SHP77 treated with DMSO at 0.1 percent for 48 hours (cell line): ENCODE data around the gene CHD5.
"Not testable (repeated sequence)": the region's sequence is repeated elsewhere in the genome, so short reads cannot be mapped to it uniquely, and the experiment has no call there.

ENCODE experiments used
- DNase-seq: peaks from one replicate; lab custom pipeline; 2025; lab: John Stamatoyannopoulos, UW

The CHD5 gene

DNA sequence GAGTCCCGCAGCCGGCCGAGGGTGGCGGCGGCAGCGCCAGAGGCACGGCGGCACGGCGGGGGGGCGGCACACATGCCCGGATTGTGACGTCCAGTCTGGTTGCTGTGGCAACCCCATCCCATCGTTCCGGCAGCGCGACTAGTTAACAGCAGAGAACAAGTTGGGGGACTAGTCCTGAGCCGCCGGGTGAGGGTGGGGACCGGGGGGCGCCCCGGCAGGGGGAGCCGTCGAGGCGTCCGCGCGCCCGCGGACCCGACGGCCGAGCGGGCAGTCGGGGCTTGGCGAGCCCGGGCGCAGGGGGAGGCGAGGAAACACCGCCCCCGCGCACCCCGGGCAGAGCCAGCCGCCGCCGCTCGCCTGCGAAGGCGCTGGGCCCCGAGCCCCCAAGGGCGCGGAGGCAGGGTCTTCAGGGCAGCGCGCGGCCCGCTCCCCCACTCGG lies at the start of gene CHD5:
Gene CHD5 (minus strand): TSS at position 54 of the 439 bp plus-strand sequence. CDS start 298 bp downstream, outside the sequence.
- DNase-seq, result no peak

DNA sequence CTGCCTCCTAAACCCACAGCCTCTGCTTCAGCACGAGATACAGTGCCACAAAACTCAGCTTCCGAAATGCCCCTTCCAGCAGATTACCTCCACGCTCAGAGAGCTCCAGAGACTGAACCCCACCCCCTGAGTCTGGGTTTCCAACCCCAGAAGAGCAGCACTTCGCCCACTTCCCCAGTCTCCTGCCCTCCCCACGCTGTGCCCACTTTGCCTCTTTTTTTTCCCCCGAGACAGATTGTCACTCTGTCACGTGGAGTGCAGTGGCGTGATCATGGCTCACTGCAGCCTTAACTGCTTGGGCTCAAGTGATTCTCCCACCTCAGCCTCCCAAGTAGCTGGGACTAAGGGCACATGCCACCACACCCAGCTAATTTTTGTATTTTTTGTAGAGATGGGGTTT lies 45.5 kb upstream of the CHD5 start:
- DNase-seq, result no peak

DNA sequence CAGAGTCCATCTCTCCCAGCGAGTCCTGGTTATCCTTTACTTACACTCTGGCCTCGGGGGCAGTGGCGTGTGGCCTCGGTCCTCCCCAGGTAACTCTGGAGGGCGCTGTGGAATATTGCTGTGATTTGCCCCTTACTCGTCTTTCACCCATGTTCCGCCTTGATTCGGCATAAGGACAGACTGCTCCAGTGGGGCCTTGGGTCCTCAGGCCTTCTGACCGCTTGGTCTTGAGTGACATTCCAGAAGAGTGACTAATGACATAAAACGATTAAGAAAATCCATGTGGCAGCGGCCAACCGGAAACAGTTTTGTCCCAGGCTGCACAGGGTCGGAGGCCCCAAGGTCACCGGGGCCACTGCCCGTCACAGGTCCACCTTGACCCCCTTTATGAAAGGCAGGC lies 44.6 kb upstream of the CHD5 start:
- DNase-seq, result no peak

DNA sequence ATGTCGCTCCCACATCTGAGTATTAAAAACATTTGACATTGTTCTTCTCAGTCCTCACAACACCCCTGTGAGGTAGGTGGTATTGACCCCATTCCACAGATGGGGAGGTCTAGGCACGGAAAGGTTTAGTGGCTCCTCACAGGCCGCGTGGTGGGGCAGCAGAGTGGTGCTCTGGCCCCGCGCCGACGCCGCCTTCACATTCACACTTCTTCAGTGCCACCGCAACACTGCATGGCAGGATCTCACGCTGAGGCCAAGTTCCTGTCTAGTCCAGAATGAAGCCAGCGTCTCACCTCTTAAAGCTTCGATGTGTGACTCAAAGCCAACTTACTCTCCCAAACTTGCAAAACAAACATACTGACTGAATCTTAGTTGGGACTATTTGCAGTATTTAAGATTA lies 43.5 kb upstream of the CHD5 start:
- DNase-seq, result no peak

DNA sequence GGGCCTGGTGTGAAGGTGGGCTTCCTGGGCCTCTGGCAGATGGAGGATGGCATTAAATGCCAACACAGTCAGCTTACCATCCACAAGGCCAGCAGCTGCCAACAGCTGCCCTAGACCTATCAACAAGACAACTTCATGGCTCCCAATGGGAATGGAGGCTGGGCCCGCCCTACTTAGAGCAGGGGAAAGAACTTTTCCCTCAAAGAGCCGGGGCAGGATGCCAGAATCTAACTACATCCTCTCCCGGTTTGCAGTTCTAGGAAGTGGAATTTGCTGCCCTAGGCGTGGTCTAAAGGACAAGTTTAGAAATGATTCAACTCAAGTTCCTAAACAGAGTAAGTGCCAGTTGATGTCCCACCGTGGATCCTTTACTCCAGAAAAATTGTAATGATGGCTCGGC lies 42.5 kb upstream of the CHD5 start:
- DNase-seq, result no peak

DNA sequence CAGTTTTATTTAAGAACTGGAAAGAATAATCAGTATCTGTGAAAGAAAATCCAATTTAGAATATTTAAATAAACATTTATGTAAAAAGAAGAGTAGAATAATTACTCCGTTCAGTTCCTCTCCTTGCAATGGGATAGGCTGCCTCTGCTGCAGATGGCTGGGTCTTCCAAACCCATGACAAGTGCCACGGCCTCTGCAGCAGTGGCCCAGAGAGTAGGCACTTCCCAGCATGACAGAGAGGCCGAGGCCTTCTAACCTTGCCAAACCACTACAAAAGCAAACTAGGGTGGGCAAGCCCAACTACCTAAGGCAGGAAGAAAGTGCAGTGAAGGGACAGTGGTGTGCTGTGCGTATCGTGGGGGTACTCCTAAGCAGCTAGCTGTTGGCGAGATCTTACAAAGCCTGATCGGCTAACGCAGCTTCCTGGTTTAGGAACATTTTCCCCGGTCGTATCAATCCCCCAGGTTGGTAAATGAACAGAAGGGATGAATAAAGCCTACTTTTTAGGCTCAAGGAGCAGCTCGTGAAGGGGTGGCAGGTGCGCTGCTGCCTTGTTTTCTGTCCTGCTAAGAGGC lies 41.2 kb upstream of the CHD5 start:
- no peak for DNase-seq

DNA sequence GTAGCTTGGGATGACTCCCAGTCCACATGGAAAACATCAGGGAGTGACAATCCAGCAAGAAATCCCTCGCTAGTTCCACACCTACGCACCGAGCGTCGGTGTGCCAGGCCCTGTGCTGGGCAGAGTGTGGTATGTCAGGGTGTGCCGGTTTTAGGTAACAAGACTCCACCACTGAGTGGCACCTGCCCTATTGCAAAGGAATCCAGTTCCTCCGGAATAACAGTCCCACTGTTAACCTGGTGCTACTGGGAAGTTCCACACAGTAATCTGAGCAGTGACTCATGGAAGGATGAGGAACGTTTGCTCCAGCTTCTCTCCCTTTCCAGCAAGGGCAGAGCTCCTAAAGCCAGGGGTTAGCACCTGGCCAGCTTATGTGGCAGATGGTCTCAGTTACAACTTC lies 40.1 kb upstream of the CHD5 start:
- no peak for DNase-seq

DNA sequence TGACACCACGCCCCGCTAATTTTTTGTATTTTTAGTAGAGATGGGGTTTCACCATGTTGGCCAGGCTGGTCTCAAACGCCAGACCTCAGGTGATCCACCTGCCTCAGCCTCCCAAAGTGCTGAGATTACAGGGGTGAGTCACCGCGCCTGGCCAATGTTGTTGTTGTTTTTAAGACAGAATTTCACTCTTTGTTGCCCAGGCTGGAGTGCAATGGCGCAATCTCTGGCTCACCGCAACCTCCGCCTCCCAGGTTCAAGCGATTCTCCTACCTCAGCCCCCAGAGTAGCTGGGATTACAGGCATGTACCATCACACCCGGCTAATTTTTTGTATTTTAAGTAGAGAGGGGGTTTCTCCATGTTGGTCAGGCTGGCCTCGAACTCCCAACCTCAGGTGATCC lies 39.5 kb upstream of the CHD5 start:
- not testable (repeated sequence) for DNase-seq

DNA sequence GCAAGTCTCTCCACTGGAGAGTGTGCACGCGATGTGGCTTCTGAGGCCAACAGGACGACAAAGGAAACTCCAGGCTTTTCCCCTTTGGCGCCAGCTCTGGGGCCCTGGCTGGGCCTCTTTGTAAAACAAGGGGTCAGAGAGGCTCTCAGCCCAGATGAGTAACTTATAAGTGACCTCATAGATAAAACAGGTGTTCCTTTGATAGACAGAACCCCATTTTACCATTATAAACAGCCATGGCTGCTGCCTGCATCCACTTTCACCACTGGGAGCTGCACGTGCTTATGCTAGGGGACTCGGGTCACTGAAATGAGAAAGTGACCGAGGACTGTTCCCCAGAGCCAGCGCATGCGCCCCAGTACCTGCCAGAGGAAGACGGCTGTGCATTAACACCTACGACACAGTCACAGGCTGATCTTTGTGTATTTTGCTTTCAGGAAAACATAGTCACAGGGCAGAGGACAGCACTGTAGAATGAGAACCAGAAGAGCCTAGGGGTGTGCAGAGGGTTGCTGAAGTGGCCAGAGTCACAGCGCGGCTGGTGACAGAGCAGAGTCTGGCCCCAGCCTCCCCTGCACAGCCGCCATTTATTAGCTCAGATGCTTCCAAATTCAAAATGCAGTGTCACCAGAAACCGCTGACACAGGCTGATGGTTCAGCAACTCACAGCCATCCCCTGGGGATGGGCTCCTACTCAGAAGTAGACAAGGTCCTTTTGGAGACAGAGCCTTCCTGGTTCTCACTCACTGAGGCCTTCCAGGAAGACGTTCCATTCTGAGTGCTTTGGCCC lies 38.4 kb upstream of the CHD5 start:
- no peak for DNase-seq

DNA sequence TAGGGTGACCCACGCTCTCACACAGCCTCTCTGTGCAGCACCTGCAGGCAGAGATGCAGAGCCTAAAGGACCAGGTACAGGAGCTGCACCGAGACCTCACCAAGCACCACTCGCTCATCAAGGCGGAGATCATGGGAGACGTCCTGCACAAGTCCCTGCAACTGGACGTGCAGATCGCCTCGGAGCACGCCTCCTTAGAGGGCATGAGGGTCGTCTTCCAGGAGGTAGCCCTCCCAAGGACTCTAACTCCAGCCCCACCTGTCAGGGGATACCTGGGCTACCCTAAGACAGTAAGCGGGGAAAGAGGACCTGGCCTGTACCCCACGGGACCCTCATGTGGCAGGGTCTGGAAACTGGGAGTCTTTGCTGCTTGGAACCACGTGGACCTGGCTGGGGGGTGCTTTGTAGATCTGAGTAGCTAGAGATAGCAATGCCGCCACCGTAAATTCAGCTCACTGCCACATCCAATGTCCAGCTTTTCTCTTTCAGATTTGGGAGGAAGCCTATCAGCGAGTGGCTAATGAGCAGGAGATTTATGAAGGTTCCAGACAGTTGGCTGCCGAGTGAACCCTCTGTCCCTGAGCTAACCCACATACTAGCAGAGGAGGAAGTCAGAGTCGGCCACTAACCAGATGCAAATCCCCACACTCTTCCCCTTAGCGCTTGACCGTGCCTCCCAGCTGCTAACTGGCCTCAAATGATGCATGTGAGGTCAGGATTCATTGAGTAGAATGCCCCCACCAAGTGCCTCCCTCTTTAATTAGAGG lies 32.3 kb upstream of the CHD5 start:
- DNase-seq, result no peak

DNA sequence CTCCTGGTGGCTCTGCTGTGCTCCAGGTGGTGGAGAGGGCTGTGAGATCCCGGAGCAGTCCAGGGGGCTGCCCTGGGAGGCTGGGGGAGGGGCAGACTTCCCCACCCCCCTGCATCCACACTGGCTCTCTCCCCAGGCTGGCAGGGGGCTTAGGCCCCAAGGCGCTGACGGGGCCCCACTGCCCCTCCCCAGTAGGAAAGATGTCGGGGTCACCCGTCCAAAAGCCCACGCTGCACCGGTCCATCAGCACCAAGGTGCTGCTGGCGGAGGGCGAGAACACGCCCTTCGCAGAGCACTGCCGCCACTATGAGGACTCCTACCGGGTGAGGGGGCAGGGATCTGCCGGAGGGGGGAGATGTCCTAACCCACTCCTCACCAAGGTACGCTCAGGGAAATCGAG lies 31.6 kb upstream of the CHD5 start:
- no peak for DNase-seq

DNA sequence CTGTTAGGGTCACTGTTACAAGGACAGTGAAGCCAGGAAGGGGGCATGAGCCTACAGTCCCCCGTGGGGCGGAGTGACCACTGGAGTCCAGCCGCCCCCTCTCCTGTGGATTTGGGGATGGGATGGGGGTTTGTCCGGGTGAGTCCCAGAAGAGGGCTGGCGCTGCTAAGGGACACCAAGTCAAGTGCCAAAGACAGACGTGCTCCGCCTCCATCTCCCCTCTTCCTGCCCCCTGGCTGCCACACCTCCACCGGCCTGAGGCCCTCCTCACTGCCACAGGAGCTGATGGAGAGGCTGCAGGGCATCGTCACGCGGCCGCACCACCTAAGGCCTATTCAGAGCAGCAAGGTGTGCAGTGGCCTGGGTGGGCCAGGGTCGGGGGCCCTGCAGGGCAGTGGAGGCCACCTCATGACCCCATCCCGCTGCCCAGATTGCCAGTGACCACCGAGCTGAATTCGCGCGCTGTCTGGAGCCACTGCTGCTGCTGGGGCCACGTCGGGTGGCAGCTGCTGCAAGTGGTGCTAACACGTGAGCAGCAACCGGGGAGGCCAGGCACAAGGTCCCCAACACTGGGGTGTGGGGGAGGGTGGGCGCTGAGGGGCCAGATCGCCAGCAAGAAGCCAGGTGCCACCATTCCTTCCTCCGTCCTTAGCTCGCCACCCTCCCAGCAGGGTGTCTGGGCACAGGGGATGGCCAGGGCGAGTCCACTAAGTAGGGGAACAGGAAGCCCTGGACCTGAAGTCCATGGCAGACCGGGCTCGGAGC lies 30.7 kb upstream of the CHD5 start:
- no peak for DNase-seq

DNA sequence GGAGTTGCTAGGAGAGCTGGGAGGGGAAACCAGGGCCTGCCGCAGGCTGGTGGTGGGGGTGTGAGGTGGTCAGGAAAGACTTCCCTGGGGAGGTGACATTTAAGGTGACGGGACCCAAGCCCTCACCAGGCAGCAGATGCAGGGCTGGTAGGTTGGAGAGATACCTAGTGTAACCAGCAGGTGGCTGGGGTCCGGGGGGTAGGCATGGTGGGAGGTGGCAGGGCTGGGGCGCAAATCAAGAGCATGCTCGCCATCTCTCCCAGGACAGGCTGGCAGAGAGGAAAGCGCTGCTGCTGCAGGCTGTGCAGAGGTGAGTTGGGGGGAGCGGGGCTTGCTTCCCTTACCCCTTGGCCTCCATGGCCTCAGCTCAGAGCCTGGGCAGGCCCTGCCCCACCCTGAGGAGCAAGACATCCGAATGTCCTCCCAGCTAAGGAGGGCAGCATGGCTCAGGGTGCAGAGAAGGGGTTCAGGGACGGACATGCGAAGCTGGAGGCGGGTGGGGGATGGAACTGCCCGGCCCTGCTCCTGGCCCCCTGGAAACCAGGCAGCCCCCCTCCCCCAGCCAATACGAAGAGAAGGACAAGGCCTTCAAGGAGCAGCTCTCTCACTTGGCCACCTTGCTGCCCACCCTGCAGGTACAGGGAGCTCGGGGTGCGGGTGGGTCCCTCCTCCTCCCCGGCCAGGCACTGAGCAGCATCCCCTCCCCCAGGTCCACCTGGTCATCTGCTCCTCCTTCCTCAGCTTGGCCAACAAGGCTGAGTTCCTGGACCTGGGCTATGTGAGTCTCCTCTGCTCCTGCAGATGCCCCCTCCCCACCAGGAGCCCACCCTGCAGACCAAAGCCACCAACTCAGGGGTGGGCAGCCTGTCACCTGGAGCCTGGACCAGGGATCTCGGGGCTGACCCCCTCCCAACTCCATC lies 29.8 kb upstream of the CHD5 start:
- DNase-seq, result no peak

DNA sequence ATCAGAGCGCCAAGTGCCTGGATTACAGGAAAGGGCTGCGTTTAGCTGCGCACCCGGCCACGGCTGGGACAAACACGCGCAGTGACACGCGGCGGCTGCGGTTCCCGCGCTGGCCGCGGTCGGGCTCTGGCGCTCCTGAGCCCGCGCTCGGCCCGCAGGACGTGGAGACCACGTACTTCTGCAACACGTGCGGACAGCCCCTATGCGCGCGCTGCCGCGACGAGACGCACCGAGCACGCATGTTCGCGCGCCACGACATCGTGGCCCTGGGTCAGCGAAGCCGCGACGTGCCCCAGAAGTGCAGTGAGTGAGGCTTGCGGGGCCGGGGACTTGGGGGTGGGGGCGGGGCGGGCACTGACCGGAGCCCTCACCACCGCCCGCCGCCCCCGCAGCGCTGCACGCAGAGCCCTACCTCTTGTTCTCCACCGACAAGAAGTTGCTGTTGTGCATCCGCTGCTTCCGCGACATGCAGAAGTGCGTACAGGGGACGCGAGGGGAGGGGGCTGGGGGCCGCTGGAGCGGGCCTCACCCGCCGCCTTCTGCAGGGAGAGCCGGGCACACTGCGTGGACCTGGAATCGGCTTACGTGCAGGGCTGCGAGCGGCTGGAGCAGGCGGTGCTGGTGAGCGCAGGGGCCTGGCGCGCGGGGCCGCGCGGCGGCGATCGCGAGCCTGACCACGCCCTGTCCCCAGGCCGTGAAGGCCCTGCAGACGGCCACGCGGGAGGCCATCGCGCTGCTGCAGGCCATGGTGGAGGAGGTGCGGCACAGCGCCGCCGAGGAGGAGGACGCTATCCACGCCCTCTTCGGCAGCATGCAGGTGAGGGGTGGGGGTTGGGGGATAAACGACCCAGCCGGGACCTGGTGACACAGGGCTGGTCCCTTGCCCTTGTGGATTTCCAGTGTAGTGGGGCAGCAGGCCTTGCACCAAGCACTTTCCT lies 28.9 kb upstream of the CHD5 start:
- no peak for DNase-seq

DNA sequence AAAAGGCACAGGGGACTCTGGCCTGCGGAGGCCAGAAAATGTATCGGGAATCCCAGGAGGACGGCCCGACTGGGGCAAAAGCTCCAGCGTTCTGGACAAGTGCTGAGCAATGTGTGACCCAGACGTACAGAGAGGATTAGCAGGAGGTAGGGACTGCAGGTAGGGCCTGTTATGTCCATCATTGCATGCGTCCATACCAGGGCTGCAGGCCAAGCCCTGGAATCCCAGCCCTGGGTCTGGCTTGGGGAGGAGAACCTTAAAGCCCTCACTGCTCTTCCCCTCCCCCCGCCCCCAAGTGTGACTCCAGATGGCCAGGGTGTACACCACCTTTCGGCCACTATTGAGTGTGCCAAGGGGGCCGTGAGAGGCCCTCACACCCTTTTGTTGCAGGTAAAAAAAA lies 27.8 kb upstream of the CHD5 start:
- no peak for DNase-seq

DNA sequence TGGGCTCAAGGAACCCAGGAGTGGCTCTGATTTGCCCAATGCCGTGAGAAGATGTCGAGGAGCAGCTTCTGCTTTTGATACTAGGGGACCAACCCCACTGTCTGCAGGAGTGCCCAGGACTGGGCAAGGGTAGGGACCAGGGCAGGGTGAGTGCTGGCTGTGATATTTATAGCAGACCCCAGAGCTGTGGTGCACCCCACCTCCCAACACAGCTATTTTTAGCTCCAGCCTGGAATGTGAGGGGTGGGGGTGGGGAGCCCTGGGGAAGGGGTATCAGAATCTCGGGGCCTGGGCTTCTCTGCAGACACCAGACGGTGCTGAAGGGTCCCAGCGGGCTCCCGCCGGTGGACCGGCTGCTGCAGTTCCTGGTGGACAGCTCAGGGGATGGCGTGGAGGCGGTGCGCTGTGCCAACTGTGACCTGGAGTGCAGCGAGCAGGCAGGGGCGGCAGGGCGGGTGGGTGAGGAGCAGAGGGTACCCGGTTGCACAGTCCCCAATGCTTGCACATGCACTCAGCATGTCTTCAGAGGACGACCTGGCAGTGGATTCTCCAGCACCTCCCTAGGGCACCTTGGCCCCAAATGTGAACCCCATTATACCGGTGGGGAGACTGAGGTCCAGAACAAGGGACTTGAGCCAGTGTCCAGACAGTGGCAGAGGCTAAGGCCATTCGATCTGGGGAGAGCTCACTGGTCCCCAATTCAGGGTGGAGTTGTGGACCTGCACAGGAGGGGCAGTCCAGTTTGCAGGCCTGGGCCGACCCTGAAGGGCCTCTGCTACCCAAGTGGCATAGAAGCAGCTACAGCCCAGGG lies 27.2 kb upstream of the CHD5 start:
- no peak for DNase-seq

DNA sequence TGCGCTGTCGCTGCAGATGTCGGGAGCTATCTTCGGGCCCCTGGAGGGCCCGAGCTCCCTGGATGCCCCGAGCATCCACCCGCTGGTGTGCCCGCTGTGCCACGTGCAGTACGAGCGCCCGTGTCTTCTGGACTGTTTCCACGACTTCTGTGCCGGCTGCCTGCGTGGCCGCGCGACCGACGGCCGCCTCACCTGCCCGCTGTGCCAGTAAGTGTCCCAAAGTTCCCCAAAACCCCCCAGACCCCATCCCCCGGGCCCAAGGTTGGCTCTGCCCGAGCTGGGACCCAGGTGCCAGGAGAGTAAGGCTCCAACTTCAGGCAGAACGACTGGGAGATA lies 26.4 kb upstream of the CHD5 start:
- DNase-seq, result no peak

DNA sequence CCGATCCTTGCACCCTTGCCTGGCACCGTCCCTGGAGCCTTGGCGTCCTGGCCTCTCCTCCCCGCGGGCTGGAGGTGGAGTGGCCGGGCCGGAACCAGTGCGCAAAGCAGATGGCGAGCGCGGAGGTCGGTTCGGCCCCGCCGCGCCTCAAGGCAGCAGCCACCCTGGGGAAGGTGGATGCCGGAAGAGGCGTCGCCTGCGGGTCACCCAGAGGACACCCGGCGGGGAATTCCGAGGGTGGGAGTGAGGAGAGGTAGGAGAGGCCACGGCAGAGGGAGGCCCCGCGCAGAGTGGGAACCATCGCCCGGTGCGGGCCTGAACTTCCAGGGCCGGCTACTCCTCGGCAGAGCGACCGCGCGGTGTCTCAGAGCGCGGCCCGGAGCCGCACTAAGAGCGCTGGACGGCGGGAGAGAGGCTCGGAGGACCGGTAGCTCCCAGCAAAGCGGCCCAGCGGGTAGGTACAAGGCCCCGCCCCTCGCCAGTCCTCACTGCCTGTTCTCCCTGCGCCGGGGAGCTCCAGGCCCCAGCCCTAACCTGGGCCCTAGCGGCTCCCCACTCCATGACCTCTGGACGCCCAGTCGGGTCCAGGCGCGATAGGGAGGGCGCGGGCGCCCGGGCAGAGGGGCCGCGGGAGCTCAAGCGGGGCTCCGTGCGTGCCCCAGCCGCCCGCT lies 25.9 kb upstream of the CHD5 start, which contains the start of gene RNF207:
Gene RNF207 (plus strand): TSS at position 271 of the 671 bp plus-strand sequence. CDS start 417 bp downstream, outside the sequence.
- no peak for DNase-seq

DNA sequence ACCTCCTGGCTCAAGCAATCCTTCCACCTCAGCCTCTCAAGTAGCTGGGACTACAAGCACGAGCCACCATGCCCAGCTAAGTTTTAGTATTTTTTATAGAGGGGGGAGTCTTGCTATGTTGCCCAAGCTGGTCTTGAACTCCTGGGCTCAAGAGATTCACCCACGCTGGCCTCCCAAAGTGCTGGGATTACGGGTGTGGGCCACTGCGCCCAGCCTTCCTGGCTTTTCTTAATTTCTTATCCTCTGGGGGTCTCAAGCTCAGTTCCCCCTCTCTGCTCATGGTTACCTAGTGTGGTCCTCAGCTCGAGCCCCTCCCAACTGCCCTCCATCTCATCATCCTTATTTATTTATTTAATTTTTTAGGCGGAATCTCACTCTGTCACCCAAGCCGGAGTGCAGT lies 22.1 kb upstream of the CHD5 start:
- no peak for DNase-seq
